Smooth muscle cell (in vitro differentiated cells): ENCODE data around the gene PRR5L. TPM values are rescaled to one million over a fixed set of nuclear protein-coding genes. Genes with fewer than 3 reads are reported as not detected.

Experiments
- DNase-seq: peaks from one replicate; lab custom pipeline; 2025; ENCODE audit not compliant: unreplicated experiment; lab: John Stamatoyannopoulos, UW
- H2AFZ ChIP-seq: fragments of 200-600 bp; sonication (generic); 2 replicates; pipeline ENCODE4 v1.6.0; 2016; ENCODE audit warnings: antibody characterized with exemption, low read depth, mild to moderate bottlenecking
- H3F3A ChIP-seq: fragments of 200-600 bp; sonication (generic); 2 replicates; pipeline ENCODE4 v1.6.0; 2017; ENCODE audit warnings: antibody characterized with exemption, low read depth
- H3K27ac ChIP-seq: fragments of 200-600 bp; sonication (generic); 2 replicates; pipeline ENCODE4 v1.5.1; 2016; ENCODE audit warnings: low read depth, mild to moderate bottlenecking
- H3K27me3 ChIP-seq: fragments of 200-600 bp; sonication (generic); 2 replicates; pipeline ENCODE4 v1.6.1; 2016; ENCODE audit warnings: low read depth, mild to moderate bottlenecking
- H3K36me3 ChIP-seq: fragments of 200-600 bp; sonication (generic); 2 replicates; pipeline ENCODE4 v1.5.1; 2016; ENCODE audit warnings: low read depth
- H3K4me1 ChIP-seq: fragments of 200-600 bp; sonication (generic); 2 replicates; pipeline ENCODE4 v1.5.1; 2016; ENCODE audit warnings: low read depth
- H3K4me2 ChIP-seq: fragments of 200-600 bp; sonication (generic); 2 replicates; pipeline ENCODE4 v1.6.0; 2016; ENCODE audit warnings: mild to moderate bottlenecking
- H3K4me3 ChIP-seq: fragments of 200-600 bp; sonication (generic); 2 replicates; pipeline ENCODE4 v1.5.1; 2016; ENCODE audit warnings: mild to moderate bottlenecking
- H3K79me2 ChIP-seq: fragments of 200-600 bp; sonication (generic); 2 replicates; pipeline ENCODE4 v1.6.0; 2016; ENCODE audit warnings: low read depth, mild to moderate bottlenecking
- H3K9ac ChIP-seq: fragments of 200-600 bp; sonication (generic); 2 replicates; pipeline ENCODE4 v1.6.0; 2016; ENCODE audit warnings: low read depth
- H3K9me3 ChIP-seq: fragments of 200-600 bp; sonication (generic); replicated peaks from 2 replicates; pipeline ENCODE4 v1.5.1; 2016; ENCODE audit warnings: low read depth
- H4K20me1 ChIP-seq: fragments of 200-600 bp; sonication (generic); 2 replicates; pipeline ENCODE4 v1.6.0; 2016; ENCODE audit warnings: low read depth
- CTCF ChIP-seq: fragments of 200-600 bp; sonication (generic); IDR thresholded peaks from 2 replicates; pipeline ENCODE4 v1.5.1; 2017; ENCODE audit warnings: borderline replicate concordance, mild to moderate bottlenecking, antibody characterized with exemption; ENCODE audit not compliant: insufficient read depth, poor library complexity, severe bottlenecking
- WGBS: methylation state at CpG from one replicate; pipeline ENCODE4 v1.1.7; 2016; ENCODE audit warnings: low lambda C conversion rate; 5-methylcytosine and 5-hydroxymethylcytosine counted together
- polyA plus RNA-seq: library from polyadenylated mRNA; unstranded; fragments of >200 nt; fragmentation: Nextera tagmentation; extraction: Ambion mirVana; gene quantifications from 2 replicates; pipeline ENCODE4 v1.2.1, GENCODE V29; 2016
- total RNA-seq: library from RNA; depleted of rRNA; stranded (reverse); fragments of >200 nt; gene quantifications from 2 replicates; pipeline ENCODE4 v1.2.3, GENCODE V29; 2014

PRR5L gene
- total and polyA plus RNA-seq, 2 experiments from 2014 or later = 21.4 to 41.4 TPM

- 34% methylated on average over 2 of the region's 2 CpGs for WGBS
- Histone ChIP-seq H3K36me3 (no peaks in the 10 kb centered on the region), H3K27ac (peak overlapping the region; percentile 95), H3K9ac (peak overlapping the region; percentile 71), H4K20me1 (no peaks in the 10 kb centered on the region), H2AFZ (peak overlapping the region; percentile 27), H3K4me2 (peak overlapping the region; percentile 50), H3F3A (peaks cover 9% of the 10 kb centered on the region), H3K4me3 (no peak overlapping the region), H3K4me1 (peaks cover 8% of the 10 kb centered on the region), H3K79me2 (peaks cover under 1% of the 10 kb centered on the region), H3K9me3 (no peaks in the 10 kb centered on the region), H3K27me3 (no peaks in the 10 kb centered on the region)
- TF ChIP-seq CTCF = no peak
- no peak for DNase-seq
Measured at GRCh38 chr11:36412781-36413383, 116.8 kb downstream of the PRR5L start.

DNA sequence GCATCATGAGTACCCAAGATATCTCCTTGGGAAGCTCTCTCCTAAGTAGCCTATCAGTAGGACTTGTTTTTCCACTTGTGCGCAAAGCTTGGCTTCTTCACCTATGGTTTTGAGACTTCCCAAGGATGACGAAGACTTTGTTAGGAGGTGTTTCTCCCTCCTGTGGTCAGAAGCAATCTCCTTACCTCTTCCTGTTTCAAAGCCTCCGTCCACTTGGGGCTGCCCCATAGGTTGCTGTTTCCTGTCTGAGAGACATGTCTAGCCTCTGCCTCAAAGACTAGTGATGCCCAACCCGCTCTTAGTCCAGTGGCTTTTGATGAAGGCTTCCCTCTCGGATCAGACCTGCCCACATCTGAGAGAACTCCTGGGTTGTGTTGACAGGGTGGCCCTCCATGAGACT is 121.1 kb downstream of the PRR5L start:
- H3K27ac ChIP-seq = peak overlapping the region; percentile 60
- H3K9me3 ChIP-seq = no peaks in the 10 kb centered on the region
- H3K4me2 ChIP-seq = no peak overlapping the region
- H4K20me1 ChIP-seq = no peaks in the 10 kb centered on the region
- H3K4me1 ChIP-seq = peaks cover 16% of the 10 kb centered on the region
- peaks cover 4% of the 10 kb centered on the region for H3K79me2 ChIP-seq
- no peak for DNase-seq
- TF ChIP-seq CTCF = no peak
- H3K27me3 ChIP-seq = no peaks in the 10 kb centered on the region
- no peak overlapping the region for H3K9ac ChIP-seq
- peaks cover 6% of the 10 kb centered on the region for H3F3A ChIP-seq
- H3K4me3 ChIP-seq = no peak overlapping the region
- 62% methylated on average over 5 of the region's 5 CpGs for WGBS
- no peak overlapping the region for H2AFZ ChIP-seq
- H3K36me3 ChIP-seq = no peaks in the 10 kb centered on the region

DNA sequence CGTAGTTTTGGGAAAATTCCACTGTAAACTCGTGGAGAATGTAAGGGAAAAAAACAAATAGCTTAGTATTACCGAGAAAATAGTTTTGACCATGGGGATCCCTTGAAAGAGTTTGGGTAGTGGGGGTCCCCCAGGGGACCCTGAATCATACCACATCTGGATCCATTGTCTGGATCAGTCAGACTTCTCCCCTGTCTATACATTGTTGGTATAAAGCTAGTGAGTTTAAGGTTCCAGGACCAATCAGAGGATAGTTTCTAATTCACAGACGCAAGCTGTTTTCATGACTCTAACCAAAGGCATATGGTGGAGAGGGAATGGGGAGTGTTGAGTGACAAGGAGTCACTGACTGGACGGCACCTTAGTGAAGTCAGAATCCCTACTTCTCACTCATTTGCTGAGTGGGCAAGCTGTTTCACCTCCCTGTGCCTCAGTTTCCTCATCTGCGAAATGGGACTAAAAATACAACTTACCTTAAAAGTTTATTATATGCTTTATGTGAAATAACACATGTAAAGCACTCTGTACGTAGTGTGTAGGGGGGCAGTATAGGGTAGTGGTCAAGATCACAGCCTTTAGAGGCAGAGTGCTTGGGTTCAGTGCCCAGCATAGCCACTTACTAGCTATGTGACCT is 123.8 kb downstream of the PRR5L start:
- peaks cover 4% of the 10 kb centered on the region for H3K79me2 ChIP-seq
- H4K20me1 ChIP-seq = no peaks in the 10 kb centered on the region
- peaks cover 6% of the 10 kb centered on the region for H3F3A ChIP-seq
- no peak overlapping the region for H3K4me3 ChIP-seq
- no peaks in the 10 kb centered on the region for H3K27me3 ChIP-seq
- H2AFZ ChIP-seq = no peak overlapping the region
- H3K36me3 ChIP-seq = no peaks in the 10 kb centered on the region
- H3K4me1 ChIP-seq = peaks cover 8% of the 10 kb centered on the region
- 75% methylated on average over 7 of the region's 7 CpGs for WGBS
- H3K4me2 ChIP-seq = peak overlapping the region; percentile 67
- peak overlapping the region; percentile 84 for H3K27ac ChIP-seq
- no peak for DNase-seq
- no peak for TF ChIP-seq CTCF
- H3K9ac ChIP-seq = peak overlapping the region; percentile 24
- no peaks in the 10 kb centered on the region for H3K9me3 ChIP-seq
